Aorta (tissue), 4 donors: Measurements from ENCODE around the gene GABRR3. TPM values are rescaled to one million over a fixed set of nuclear protein-coding genes. Genes with fewer than 3 reads are reported as not detected.

Experiments
- polyA plus RNA-seq, 2 donors: library from polyadenylated mRNA; stranded (reverse); fragments of 200-250 nt; gene quantifications; one replicate each; pipeline ENCODE4 v1.2.3, GENCODE V29; 2013
- total RNA-seq, 2 donors: library from RNA; stranded (reverse); fragmentation: NEBNext Ultra II Directional; extraction: Animal tissue kit (Norgen Biotek cat#: 25700); gene quantifications; one replicate each; pipeline ENCODE4 v1.2.1, GENCODE V29; 2021
- donor health status: healthy with polysubstance abuse.
- donor health status: Bipolar disorder and iron deficiency.
- donor health status: DM: no; HTN: no; CAD: no.
- donor health status: DM: yes; HTN: yes; CAD: no.

The GABRR3 gene
- total and polyA plus RNA-seq, 4 donors: not detected

Other genes with a start within 250 kb of the GABRR3 start
- 10 to 100 TPM; 22.4 to 39.1 TPM for gene CRYBG3, start 213.3 kb downstream of the GABRR3 start, total RNA-seq
- 1 to 10 TPM; 1.5 to 4.7 TPM for gene CRYBG3, start 213.3 kb downstream of the GABRR3 start, polyA plus RNA-seq
- 10 to 100 TPM; 15.7 to 25.8 TPM for gene RIOX2, start 62.9 kb downstream of the GABRR3 start, total RNA-seq
- gene RIOX2, start 62.9 kb downstream of the GABRR3 start, polyA plus RNA-seq: 10 to 100 TPM in 1 of 2 donors, 1 to 10 TPM in 1; 6.3 to 12.7 TPM
- gene OR5AC2, start 51.9 kb upstream of the GABRR3 start, total RNA-seq: not detected
- gene OR5AC2, start 51.9 kb upstream of the GABRR3 start, polyA plus RNA-seq: not detected
- not detected for gene OR5H1, start 95.4 kb upstream of the GABRR3 start, total RNA-seq
- gene OR5H1, start 95.4 kb upstream of the GABRR3 start, polyA plus RNA-seq: not detected
- under 1 TPM in 1 of 2 donors, not detected in 1; 0.03 TPM for gene OR5H14, start 112.2 kb upstream of the GABRR3 start, total RNA-seq
- not detected for gene OR5H14, start 112.2 kb upstream of the GABRR3 start, polyA plus RNA-seq
- not detected for gene OR5H15, start 131.4 kb upstream of the GABRR3 start, total RNA-seq
- gene OR5H15, start 131.4 kb upstream of the GABRR3 start, polyA plus RNA-seq: not detected
- gene OR5H6, start 228.9 kb upstream of the GABRR3 start, total RNA-seq: not detected
- gene OR5H6, start 228.9 kb upstream of the GABRR3 start, polyA plus RNA-seq: not detected
- not detected for gene OR5H2, start 247.2 kb upstream of the GABRR3 start, total RNA-seq
- gene OR5H2, start 247.2 kb upstream of the GABRR3 start, polyA plus RNA-seq: not detected